GM06990 (cell line): ENCODE measurements around the gene DDX24.

Experiments used
- DNase-seq: peaks from one replicate; pipeline ENCODE4 v3.0.0-alpha.2; 2011; ENCODE audit not compliant: insufficient read length; ENCODE audit errors: extremely low read depth
- H3K27me3 ChIP-seq: replicated peaks from 2 replicates; pipeline ENCODE4 v1.6.0; 2011; ENCODE audit warnings: low read length; ENCODE audit not compliant: control insufficient read depth, insufficient read depth
- H3K36me3 ChIP-seq: 2 replicates; pipeline ENCODE4 v1.5.1; 2011; ENCODE audit warnings: low read length; ENCODE audit not compliant: control insufficient read depth, insufficient read depth
- H3K4me3 ChIP-seq: replicated peaks from 2 replicates; pipeline ENCODE4 v1.5.1; 2011; ENCODE audit warnings: low read depth, mild to moderate bottlenecking, control low read depth, low read length
- TF ChIP-seq, protein P1 (sequence below): IDR thresholded peaks from 2 replicates; pipeline ENCODE4 v1.5.1; 2011; ENCODE audit warnings: low read length, control low read depth, mild to moderate bottlenecking, inconsistent platforms; ENCODE audit not compliant: insufficient read depth, poor library complexity, severe bottlenecking

DDX24 gene

DNA sequence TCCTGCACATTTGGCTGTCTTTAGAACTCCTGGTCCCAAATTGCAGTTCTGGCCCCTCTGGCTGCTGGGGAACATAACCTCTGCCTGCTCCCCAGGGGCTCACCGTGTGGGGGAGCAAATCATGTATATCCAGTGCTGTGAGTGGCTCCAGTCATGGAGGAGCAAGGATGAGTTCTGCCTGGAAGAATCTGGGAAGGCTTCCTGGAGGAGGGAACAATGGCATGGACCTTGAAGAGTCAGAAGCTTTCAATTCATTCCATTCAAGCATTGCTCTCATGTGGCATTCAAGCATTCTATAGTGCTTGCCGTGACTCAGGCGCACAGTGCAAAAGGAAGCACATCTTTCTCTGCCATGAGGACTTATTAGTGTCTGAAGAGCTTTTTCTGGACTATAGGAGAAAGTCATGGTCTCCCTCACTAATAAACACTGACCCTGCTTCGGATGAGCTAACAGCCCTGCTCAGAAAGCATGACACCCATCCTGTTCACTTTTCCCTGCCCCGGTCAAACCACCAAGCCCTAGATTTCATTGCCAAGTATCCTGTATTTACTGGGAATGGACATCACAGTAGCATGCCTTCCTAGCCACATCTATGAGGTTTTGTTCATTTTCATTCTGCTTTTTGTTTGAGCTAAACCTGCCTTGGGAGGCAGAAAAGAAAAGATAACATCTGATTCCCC is 33.0 kb upstream of the DDX24 start:
- TF ChIP-seq, protein P1, sequence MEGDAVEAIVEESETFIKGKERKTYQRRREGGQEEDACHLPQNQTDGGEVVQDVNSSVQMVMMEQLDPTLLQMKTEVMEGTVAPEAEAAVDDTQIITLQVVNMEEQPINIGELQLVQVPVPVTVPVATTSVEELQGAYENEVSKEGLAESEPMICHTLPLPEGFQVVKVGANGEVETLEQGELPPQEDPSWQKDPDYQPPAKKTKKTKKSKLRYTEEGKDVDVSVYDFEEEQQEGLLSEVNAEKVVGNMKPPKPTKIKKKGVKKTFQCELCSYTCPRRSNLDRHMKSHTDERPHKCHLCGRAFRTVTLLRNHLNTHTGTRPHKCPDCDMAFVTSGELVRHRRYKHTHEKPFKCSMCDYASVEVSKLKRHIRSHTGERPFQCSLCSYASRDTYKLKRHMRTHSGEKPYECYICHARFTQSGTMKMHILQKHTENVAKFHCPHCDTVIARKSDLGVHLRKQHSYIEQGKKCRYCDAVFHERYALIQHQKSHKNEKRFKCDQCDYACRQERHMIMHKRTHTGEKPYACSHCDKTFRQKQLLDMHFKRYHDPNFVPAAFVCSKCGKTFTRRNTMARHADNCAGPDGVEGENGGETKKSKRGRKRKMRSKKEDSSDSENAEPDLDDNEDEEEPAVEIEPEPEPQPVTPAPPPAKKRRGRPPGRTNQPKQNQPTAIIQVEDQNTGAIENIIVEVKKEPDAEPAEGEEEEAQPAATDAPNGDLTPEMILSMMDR = no peak
- H3K27me3 ChIP-seq = peaks cover 2% of the 10 kb centered on the region

DNA sequence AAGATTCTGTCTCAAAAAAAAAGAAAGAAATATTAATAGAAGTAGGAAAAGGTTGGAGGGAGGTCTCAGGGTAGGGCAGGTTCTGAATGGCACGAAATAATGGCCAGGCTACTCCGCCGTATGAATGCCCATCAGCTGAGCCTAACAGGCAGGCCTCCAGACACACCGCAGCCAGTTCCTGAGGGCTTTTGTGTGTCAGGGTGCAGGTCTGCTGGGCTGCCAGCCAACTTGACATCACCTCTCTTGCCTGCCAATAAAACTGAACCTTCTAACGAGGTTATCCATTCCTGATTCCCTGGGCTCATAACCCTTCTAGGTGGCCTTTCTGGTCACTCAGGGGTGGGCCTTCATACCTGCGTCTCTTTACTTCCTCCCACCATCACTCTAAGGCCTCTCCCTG is 32.5 kb upstream of the DDX24 start:
- no peak overlapping the region for H3K4me3 ChIP-seq
- TF ChIP-seq, protein P1 = no peak
- DNase-seq = no peak

More for the DNA sequence above, 33.0 kb upstream of the DDX24 start:
- Histone ChIP-seq H3K36me3 (no peaks in the 10 kb centered on the region), H3K4me3 (no peak overlapping the region)
- no peak for DNase-seq

DNA sequence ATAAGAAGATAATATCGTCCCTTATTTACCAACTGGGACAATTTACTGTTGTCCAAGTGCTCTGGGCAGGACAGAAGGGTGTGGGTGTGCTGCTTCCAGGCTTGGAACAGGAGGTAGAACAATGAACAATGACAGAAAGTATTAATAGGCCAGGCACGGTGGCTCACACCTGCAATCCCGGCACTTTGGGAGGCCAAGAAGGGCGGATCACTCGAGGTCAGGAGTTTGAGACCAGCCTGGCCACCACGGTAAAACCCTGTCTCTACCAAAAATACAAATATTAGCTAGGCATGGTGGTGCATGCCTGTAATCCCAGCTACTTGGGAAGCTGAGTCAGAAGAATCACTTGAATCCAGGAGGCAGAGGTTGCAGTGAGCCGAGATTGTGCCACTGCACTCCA is 32.1 kb upstream of the DDX24 start:
- Histone ChIP-seq H3K36me3 (no peaks in the 10 kb centered on the region), H3K27me3 (peaks cover 2% of the 10 kb centered on the region), H3K4me3 (no peak overlapping the region)
- TF ChIP-seq, protein P1 = no peak
- DNase-seq = no peak

More for the DNA sequence above, 32.5 kb upstream of the DDX24 start:
- peaks cover 2% of the 10 kb centered on the region for H3K27me3 ChIP-seq
- H3K36me3 ChIP-seq = no peaks in the 10 kb centered on the region

DNA sequence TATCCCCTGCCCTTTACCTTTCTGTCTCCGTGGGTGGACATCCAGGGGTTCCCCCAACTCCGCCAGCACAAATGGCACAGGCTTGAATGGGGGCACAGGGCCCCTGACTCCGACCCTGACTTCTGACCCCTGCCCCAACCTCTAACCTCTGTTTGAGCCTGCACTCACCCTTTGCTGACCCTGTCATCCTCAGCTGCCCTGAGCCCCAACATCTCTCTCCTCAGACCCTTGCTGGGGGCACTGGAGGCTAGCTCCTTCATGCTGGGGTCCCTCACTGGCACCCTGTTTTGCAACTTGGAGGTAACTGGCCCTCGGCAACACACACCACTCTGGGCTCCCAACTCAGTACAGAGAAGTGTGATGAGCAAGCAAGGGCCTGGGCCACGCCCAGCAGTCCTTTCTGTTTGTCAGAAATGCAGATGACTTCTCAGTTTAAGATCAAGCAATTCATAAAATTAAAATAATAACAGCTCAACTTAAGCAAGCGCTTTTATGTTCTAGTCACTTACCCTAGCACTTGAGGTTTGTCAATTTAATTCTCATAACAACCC is 31.6 kb upstream of the DDX24 start:
- TF ChIP-seq, protein P1 = no peak
- DNase-seq = no peak
- peaks cover 2% of the 10 kb centered on the region for H3K27me3 ChIP-seq
- no peak overlapping the region for H3K4me3 ChIP-seq
- H3K36me3 ChIP-seq = no peaks in the 10 kb centered on the region

DNA sequence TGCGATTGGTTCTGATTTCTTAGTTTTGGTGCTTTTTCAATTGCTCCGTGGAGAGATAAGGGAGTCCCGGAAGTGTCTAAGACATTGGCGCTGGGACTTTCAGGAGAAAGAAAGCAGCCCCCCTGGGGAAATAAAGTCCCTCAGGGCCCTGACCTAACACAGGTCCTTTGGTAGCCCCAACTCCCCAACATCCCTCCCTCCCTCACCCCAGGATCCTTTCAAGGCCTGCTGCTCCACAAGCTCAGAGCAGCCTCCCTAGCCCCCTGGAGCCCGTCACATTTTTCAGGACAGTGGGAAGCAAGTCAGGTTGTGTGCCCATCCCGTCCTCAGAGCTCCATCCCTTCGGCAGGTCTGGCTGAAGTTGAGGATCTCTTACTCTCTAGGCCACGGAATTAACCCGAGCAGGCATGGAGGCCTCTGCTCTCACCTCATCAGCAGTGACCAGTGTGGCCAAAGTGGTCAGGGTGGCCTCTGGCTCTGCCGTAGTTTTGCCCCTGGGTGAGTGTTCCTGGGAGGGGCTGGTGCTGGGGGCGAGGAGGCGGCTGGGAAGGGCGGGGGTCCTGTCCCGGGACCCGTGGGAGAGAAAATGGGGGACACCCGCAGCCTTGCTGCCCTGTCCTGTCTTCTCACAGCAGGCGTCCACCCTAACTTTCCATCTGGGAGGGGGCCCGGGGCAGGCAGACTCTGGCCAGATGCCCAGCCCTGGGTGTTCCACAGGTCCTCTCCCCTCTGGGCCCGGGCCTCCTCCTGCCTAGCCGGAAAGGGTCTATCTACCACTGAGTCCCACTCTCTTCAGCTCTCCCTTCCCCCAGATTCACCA is 30.5 kb upstream of the DDX24 start:
- H3K4me3 ChIP-seq = no peak overlapping the region
- H3K27me3 ChIP-seq = no peaks in the 10 kb centered on the region; the same call in 1 of the 2 replicates
- no peak for DNase-seq
- H3K36me3 ChIP-seq = no peaks in the 10 kb centered on the region
- TF ChIP-seq, protein P1 = no peak
